Natural killer cell (primary cell): ENCODE results near the gene SP6. TPM values are rescaled to one million over a fixed set of nuclear protein-coding genes. Genes with fewer than 3 reads are reported as not detected.

Experiments
- ATAC-seq, 3 donors: fragments of 150-1000 bp in 2 of 3; fragments of 200-7000 bp in 1 of 3; cut with Tn5 transposase; 1 replicate in 1 of 3; 2 replicates in 2 of 3; pipeline ENCODE4 v1.10.0; 2021; ENCODE audit warnings: mild to moderate bottlenecking in 2 of 3, moderate library complexity in 2 of 3
- DNase-seq, 2 donors: peaks; one replicate each; pipeline versions ENCODE4 v3.0.0 to v3.0.0-alpha.2; 2013 to 2021; ENCODE audit warnings: mixed read lengths in 1 of 2
- H3K27ac ChIP-seq: one replicate; pipeline ENCODE4 v1.5.1; 2013; ENCODE audit warnings: mild to moderate bottlenecking, low read length
- H3K27me3 ChIP-seq: one replicate; pipeline ENCODE4 v1.6.1; 2013; ENCODE audit warnings: low read length; ENCODE audit not compliant: control insufficient read depth, insufficient read depth
- H3K36me3 ChIP-seq: one replicate; pipeline ENCODE4 v1.6.1; 2013; ENCODE audit warnings: low read length; ENCODE audit not compliant: control insufficient read depth, insufficient read depth
- H3K4me1 ChIP-seq: one replicate; pipeline ENCODE4 v1.6.1; 2013; ENCODE audit warnings: low read length; ENCODE audit not compliant: control insufficient read depth, insufficient read depth
- H3K4me3 ChIP-seq: one replicate; pipeline ENCODE4 v1.5.1; 2013; ENCODE audit warnings: low read length
- H3K9me3 ChIP-seq: one replicate; pipeline ENCODE4 v1.6.1; 2013; ENCODE audit warnings: low read length; ENCODE audit not compliant: control insufficient read depth, insufficient read depth
- H3K27ac Mint-ChIP-seq, 2 donors: one replicate each; pipeline ENCODE4 v1.8.0; 2022; ENCODE audit warnings: mild to moderate bottlenecking in 2 of 2, mixed read lengths in 2 of 2, moderate library complexity in 1 of 2
- H3K27me3 Mint-ChIP-seq, 2 donors: one replicate each; pipeline ENCODE4 v1.8.0; 2022; ENCODE audit warnings: low read depth in 2 of 2, mixed read lengths in 2 of 2
- H3K36me3 Mint-ChIP-seq: one replicate; pipeline ENCODE4 v1.8.0; 2022; ENCODE audit warnings: mixed read lengths
- H3K4me1 Mint-ChIP-seq, 2 donors: one replicate each; pipeline ENCODE4 v1.8.0; 2022; ENCODE audit warnings: mixed read lengths in 2 of 2
- H3K4me3 Mint-ChIP-seq: one replicate; pipeline ENCODE4 v1.8.0; 2022; ENCODE audit warnings: mild to moderate bottlenecking, moderate library complexity, mixed read lengths
- H3K9me3 Mint-ChIP-seq, 2 donors: one replicate each; pipeline ENCODE4 v1.8.0; 2022; ENCODE audit warnings: mixed read lengths in 2 of 2
- CTCF ChIP-seq: fragments of 200-600 bp; IDR thresholded peaks from one replicate; pipeline ENCODE4 v1.8.0; 2022; ENCODE audit warnings: antibody characterized with exemption
- WGBS: methylation state at CpG from one replicate; pipeline ENCODE4 v1.1.7; 2013; ENCODE audit warnings: missing lambda C conversion rate; ENCODE audit not compliant: insufficient coverage; 5-methylcytosine and 5-hydroxymethylcytosine counted together
- intact Hi-C: fragments of 100-400 bp; cut with micrococcal nuclease; formaldehyde crosslinking; loops from one replicate; pipeline ENCODE4 v1.14.2; 2022
- total RNA-seq, 4 donors: library from RNA; stranded (reverse); fragments of 120-200 nt in 1 of 4; gene quantifications; one replicate each; pipeline versions ENCODE4 v1.2.3 to v1.2.4, GENCODE V29; 2013 to 2022

SP6 gene
- total RNA-seq, 3 donors from 2014 or later (not counting 1 experiment from before 2014, with no cell fraction given): 0.09 TPM; not detected in 1

- ATAC-seq: no peak
- H3K36me3 ChIP-seq: peaks cover 57% of the 10 kb centered on the region
- H3K27me3 ChIP-seq: no peaks in the 10 kb centered on the region
- H3K27ac Mint-ChIP-seq: peak overlapping the region in 1 of 2 donors; percentile 93
- H3K9me3 ChIP-seq: no peaks in the 10 kb centered on the region
- H3K9me3 Mint-ChIP-seq: no peaks in the 10 kb centered on the region
- no peak overlapping the region for H3K27ac ChIP-seq
- H3K27me3 Mint-ChIP-seq: no peaks in the 10 kb centered on the region
- no peak overlapping the region for H3K4me3 ChIP-seq
- 96% methylated on average over 22 of the region's 22 CpGs for WGBS
- peaks cover 11% of the 10 kb centered on the region for H3K4me1 ChIP-seq
- intact Hi-C loops: no loop called here
- no peak overlapping the region for H3K4me3 Mint-ChIP-seq
- H3K4me1 Mint-ChIP-seq: peaks cover 29 to 34% of the 10 kb centered on the region in 2 donors
- no peak for TF ChIP-seq CTCF
- DNase-seq: no peak
- peaks cover 24% of the 10 kb centered on the region for H3K36me3 Mint-ChIP-seq
These were observed 42.0 kb downstream of the SP6 start for GRCh38 chr17:47808830-47809480.

GRCh38 chr17:47808036-47808829 is 42.7 kb downstream of the SP6 start:
- no peak for DNase-seq
- Histone ChIP-seq H3K27me3 (no peaks in the 10 kb centered on the region), H3K27ac (no peak overlapping the region), H3K9me3 (no peaks in the 10 kb centered on the region), H3K4me3 (no peak overlapping the region), H3K36me3 (peaks cover 53% of the 10 kb centered on the region), H3K4me1 (peaks cover 11% of the 10 kb centered on the region)
- Mint-ChIP-seq H3K4me3 (no peak overlapping the region), H3K9me3 (no peaks in the 10 kb centered on the region), H3K4me1 (peaks cover 29 to 34% of the 10 kb centered on the region in 2 donors), H3K27me3 (no peaks in the 10 kb centered on the region), H3K36me3 (peaks cover 24% of the 10 kb centered on the region), H3K27ac (peak overlapping the region; percentile 45 to 93)
- WGBS: 97% methylated on average over 20 of the region's 20 CpGs
- intact Hi-C loops: no loop called here
- no peak for ATAC-seq
- no peak for TF ChIP-seq CTCF

- Mint-ChIP-seq H3K27me3 (no peaks in the 10 kb centered on the region), H3K27ac (peak overlapping the region; percentile 45 to 93), H3K4me3 (no peak overlapping the region), H3K36me3 (peaks cover 20% of the 10 kb centered on the region), H3K4me1 (peaks cover 22 to 27% of the 10 kb centered on the region in 2 donors), H3K9me3 (no peaks in the 10 kb centered on the region)
- Histone ChIP-seq H3K4me1 (peaks cover 11% of the 10 kb centered on the region), H3K27me3 (no peaks in the 10 kb centered on the region), H3K9me3 (no peaks in the 10 kb centered on the region), H3K27ac (no peak overlapping the region), H3K4me3 (no peak overlapping the region), H3K36me3 (peaks cover 45% of the 10 kb centered on the region)
- DNase-seq (no peak), ATAC-seq (no peak)
- intact Hi-C loops: no loop called here
- 99% methylated on average over 10 of the region's 11 CpGs for WGBS
- TF ChIP-seq CTCF: no peak
These were observed 43.5 kb downstream of the SP6 start for GRCh38 chr17:47807421-47807820.
